OCI-LY7 (cell line): ENCODE results near the gene ZNRF2. TPM values are rescaled to one million over a fixed set of nuclear protein-coding genes. Genes with fewer than 3 reads are reported as not detected.

ENCODE experiments used
- BruUV-seq: library from RNA; stranded (reverse); fragments of 400-500 nt; replicated peaks from 2 replicates; lab custom pipeline; 2021; lab: Mats Ljungman, UMichigan
- CTCF ChIA-PET: fragments of 300-600 bp; sonication (Branson Sonifier 250); formaldehyde crosslinking; loops from one replicate; lab custom pipeline; 2022; ENCODE audit warnings: antibody characterized with exemption; ENCODE audit not compliant: unreplicated experiment; lab: Charles Lee
- POLR2A ChIA-PET: fragments of 300-600 bp; sonication (Branson Sonifier 250); formaldehyde crosslinking; loops from one replicate; lab custom pipeline; 2022; ENCODE audit warnings: antibody characterized with exemption; lab: Charles Lee
- DNase-seq: peaks from one replicate; pipeline ENCODE4 v3.0.0-alpha.2; 2015; ENCODE audit warnings: low spot score
- H2AFZ ChIP-seq: fragments of 200-600 bp; sonication (generic), shearing (Covaris generic); 2 replicates; pipeline ENCODE4 v1.6.1; 2014; ENCODE audit warnings: mild to moderate bottlenecking, antibody characterized with exemption, low read length, moderate library complexity
- H3K27ac ChIP-seq: fragments of 200-600 bp; sonication (generic); 2 replicates; pipeline ENCODE4 v1.5.1; 2014; ENCODE audit warnings: mixed run types, low read depth, mild to moderate bottlenecking, moderate library complexity, low read length, inconsistent platforms; ENCODE audit not compliant: poor library complexity, severe bottlenecking
- H3K36me3 ChIP-seq: fragments of 200-600 bp; sonication (generic); 2 replicates; pipeline ENCODE4 v1.6.1; 2014; ENCODE audit warnings: mild to moderate bottlenecking, antibody characterized with exemption, low read length, moderate library complexity, mixed read lengths; ENCODE audit not compliant: insufficient read depth
- H3K4me1 ChIP-seq: fragments of 200-600 bp; sonication (generic); 2 replicates; pipeline ENCODE4 v1.5.1; 2014; ENCODE audit warnings: mild to moderate bottlenecking, low read length; ENCODE audit not compliant: insufficient read depth, poor library complexity, severe bottlenecking
- H3K4me2 ChIP-seq: fragments of 200-600 bp; sonication (generic); 2 replicates; pipeline ENCODE4 v1.6.1; 2014; ENCODE audit warnings: mild to moderate bottlenecking, low read length
- H3K4me3 ChIP-seq: fragments of 200-600 bp; sonication (generic); 2 replicates; pipeline ENCODE4 v1.5.1; 2014; ENCODE audit warnings: mild to moderate bottlenecking, low read depth, low read length; ENCODE audit not compliant: poor library complexity, severe bottlenecking
- H3K79me2 ChIP-seq: fragments of 200-600 bp; sonication (generic); 2 replicates; pipeline ENCODE4 v1.6.1; 2016; ENCODE audit warnings: low read depth, mild to moderate bottlenecking, low read length, moderate library complexity, mixed read lengths; ENCODE audit not compliant: insufficient read depth
- H3K9me2 ChIP-seq: fragments of 200-600 bp; sonication (generic); 2 replicates; pipeline ENCODE4 v1.6.1; 2016; ENCODE audit warnings: mild to moderate bottlenecking, low read length, mixed read lengths; ENCODE audit not compliant: insufficient read depth
- H3K9me3 ChIP-seq: fragments of 200-600 bp; sonication (generic); 2 replicates; pipeline ENCODE4 v1.6.1; 2014; ENCODE audit warnings: mild to moderate bottlenecking, mixed run types, low read length, mixed read lengths
- H4K20me1 ChIP-seq: fragments of 200-600 bp; sonication (generic); 2 replicates; pipeline ENCODE4 v1.6.1; 2014; ENCODE audit warnings: mild to moderate bottlenecking, antibody characterized with exemption, low read length, moderate library complexity, mixed read lengths; ENCODE audit not compliant: insufficient read depth
- EZH2phosphoT487 ChIP-seq: fragments of 200-600 bp; sonication (generic); IDR thresholded peaks from 2 replicates; pipeline ENCODE4 v1.6.1; 2018; ENCODE audit warnings: low read depth, borderline replicate concordance, mild to moderate bottlenecking, mixed run types, antibody characterized with exemption, low read length, moderate library complexity, mixed read lengths
- intact Hi-C: fragments of 100-400 bp; cut with micrococcal nuclease; formaldehyde crosslinking; loops from one replicate; pipeline ENCODE4 v1.10.0; 2022; ENCODE audit not compliant: unreplicated experiment
- total RNA-seq, 2 experiments: library from RNA; depleted of rRNA in 1 of 2; stranded (reverse); fragments of >200 nt in 1 of 2; shearing (Covaris generic) in 1 of 2; gene quantifications; 2 replicates each; pipeline ENCODE4 v1.2.3, GENCODE V29; 2014 to 2022
- TF ChIP-seq, protein P1 (sequence below): fragments of 200-600 bp; sonication (generic); conservative IDR thresholded peaks from 2 replicates; pipeline ENCODE4 v1.5.1; 2014; ENCODE audit warnings: mild to moderate bottlenecking, antibody characterized with exemption, low read length, moderate library complexity, mixed read lengths

ZNRF2 gene
- total RNA-seq, 2 experiments from 2014 or later: 21.2 to 24.7 TPM

DNA sequence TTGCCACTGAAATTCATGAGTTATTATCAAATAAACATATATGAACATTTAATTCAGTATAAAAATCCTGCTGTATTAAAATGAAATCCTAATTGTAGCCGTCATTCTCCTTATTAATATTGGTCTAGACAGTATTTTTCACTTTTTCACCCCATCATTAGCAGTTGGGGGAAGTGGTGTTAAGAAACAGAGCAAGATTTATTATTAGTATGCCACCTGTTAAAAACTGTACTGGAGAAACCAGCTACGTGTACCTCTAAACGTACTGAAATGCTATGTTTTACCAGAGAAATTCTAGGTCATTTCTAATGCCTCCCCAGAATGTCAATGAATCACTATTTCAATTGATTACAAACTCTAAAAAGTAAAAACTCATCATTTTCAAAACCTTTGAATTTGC is 9.8 kb upstream of the ZNRF2 start:
- Histone ChIP-seq H3K27ac (peak overlapping the region; percentile 81), H3K9me3 (no peaks in the 10 kb centered on the region; the same call in 1 of the 2 replicates), H3K9me2 (no peaks in the 10 kb centered on the region), H3K4me2 (peak overlapping the region; percentile 80), H3K4me3 (peak overlapping the region; percentile 51), H3K4me1 (peaks cover 59% of the 10 kb centered on the region), H3K36me3 (no peaks in the 10 kb centered on the region), H4K20me1 (no peaks in the 10 kb centered on the region), H3K79me2 (no peaks in the 10 kb centered on the region), H2AFZ (peak overlapping the region; percentile 96)
- POLR2A ChIA-PET: interaction anchor here (0.6 to 3.9 kb wide), 19 partner anchors 9 to 279 kb away, joined by 3 to 31 read pairs (median 3); partner anchors contain the start of gene ZNRF2
- DNase-seq: peak; percentile 71
- CTCF ChIA-PET: interaction anchor here (1.4 to 1.8 kb wide), 2 partner anchors 110 to 122 kb away, joined by 5 to 7 read pairs; no protein-coding TSS in a partner anchor
- TF ChIP-seq, protein P1, sequence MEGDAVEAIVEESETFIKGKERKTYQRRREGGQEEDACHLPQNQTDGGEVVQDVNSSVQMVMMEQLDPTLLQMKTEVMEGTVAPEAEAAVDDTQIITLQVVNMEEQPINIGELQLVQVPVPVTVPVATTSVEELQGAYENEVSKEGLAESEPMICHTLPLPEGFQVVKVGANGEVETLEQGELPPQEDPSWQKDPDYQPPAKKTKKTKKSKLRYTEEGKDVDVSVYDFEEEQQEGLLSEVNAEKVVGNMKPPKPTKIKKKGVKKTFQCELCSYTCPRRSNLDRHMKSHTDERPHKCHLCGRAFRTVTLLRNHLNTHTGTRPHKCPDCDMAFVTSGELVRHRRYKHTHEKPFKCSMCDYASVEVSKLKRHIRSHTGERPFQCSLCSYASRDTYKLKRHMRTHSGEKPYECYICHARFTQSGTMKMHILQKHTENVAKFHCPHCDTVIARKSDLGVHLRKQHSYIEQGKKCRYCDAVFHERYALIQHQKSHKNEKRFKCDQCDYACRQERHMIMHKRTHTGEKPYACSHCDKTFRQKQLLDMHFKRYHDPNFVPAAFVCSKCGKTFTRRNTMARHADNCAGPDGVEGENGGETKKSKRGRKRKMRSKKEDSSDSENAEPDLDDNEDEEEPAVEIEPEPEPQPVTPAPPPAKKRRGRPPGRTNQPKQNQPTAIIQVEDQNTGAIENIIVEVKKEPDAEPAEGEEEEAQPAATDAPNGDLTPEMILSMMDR: 0 out of 2 replicates have a peak, but pooled peaks have one; percentile 5
- TF ChIP-seq EZH2phosphoT487: no peak
- no TSS peak for BruUV-seq
- intact Hi-C loops: loop anchor here (2.0 to 5.0 kb wide), 3 partner anchors 47 to 246 kb away; partner anchors contain the start of gene PLEKHA8

DNA sequence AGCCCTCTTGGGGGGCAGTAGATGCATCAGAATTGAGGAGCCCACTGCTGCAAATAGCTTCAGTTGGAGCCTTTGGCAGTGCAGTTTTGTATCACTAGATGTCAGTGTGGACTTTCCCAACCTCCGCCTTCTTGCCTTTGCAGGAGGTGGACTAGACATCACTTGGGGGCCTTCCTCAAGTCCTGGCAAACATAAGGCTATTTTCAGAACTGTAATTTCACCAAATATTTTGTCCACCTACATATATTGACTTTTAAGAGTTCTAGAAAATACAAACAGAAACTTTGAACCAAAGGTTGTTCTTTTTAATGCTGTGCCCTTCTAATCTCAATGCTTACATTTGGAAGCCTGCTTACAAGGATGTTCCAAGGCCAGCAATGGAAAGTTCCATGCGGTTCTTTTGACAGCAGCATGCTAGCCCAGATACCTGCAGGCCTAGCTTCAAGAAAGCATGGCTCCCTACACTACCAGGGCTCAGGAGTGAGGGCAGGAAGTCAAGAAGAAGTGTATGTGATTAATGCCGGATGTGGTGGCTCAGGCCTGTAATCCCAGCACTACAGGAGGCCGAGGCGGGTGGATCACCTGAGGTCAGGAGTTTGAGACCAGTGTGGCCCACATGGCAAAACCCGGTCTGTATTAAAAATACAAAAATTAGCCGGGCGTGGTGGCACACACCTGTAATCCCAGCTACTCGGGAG is 8.0 kb upstream of the ZNRF2 start:
- H2AFZ ChIP-seq: peak overlapping the region; percentile 96; the same call in 1 of the 2 replicates

More for the DNA sequence above, 8.0 kb upstream of the ZNRF2 start:
- intact Hi-C loops: loop anchor here (1.0 to 5.0 kb wide), 8 partner anchors 76 to 450 kb away; partner anchors contain the start of gene GGCT
- Histone ChIP-seq H3K36me3 (no peaks in the 10 kb centered on the region), H3K27ac (peak overlapping the region; percentile 81), H3K79me2 (no peaks in the 10 kb centered on the region), H3K4me2 (peak overlapping the region; percentile 80), H3K4me3 (peak overlapping the region; percentile 51), H3K4me1 (peaks cover 76% of the 10 kb centered on the region), H4K20me1 (no peaks in the 10 kb centered on the region), H3K9me3 (no peaks in the 10 kb centered on the region; the same call in 1 of the 2 replicates), H3K9me2 (no peaks in the 10 kb centered on the region)
- peak; percentile 92 for DNase-seq
- TF ChIP-seq, protein P1: peak; percentile 98
- TF ChIP-seq EZH2phosphoT487: no peak
- BruUV-seq: no TSS peak
- ChIA-PET POLR2A (interaction anchor here (0.5 to 3.9 kb wide), 12 partner anchors 14 to 288 kb away, joined by 3 to 31 read pairs (median 4); no protein-coding TSS in a partner anchor), CTCF (interaction anchor here (0.9 to 1.8 kb wide), 4 partner anchors 76 to 288 kb away, joined by 3 to 5 read pairs (median 5); no protein-coding TSS in a partner anchor)
